Kidney (tissue), 14 donors: ENCODE data around the gene NT5C. TPM values are rescaled to one million over a fixed set of nuclear protein-coding genes. Genes with fewer than 3 reads are reported as not detected.
"Not testable (repeated sequence)": the region's sequence is repeated elsewhere in the genome, so short reads cannot be mapped to it uniquely, and the experiment has no call there.

Experiments
- DNase-seq, 5 donors: peaks; one replicate each; pipeline ENCODE4 v3.0.0-alpha.2; 2013 to 2020
- FAIRE-seq: peaks from 2 replicates; lab custom pipeline; 2012; peaks lifted over from hg19 to GRCh38; lab: Jason Lieb, UNC
- H3K27ac ChIP-seq, 2 donors: one replicate each; pipeline ENCODE4 v1.7.0; 2013; ENCODE audit warnings: low read depth in 2 of 2, low read length in 2 of 2, inconsistent platforms in 1 of 2
- H3K27me3 ChIP-seq: one replicate; pipeline ENCODE4 v1.7.1; 2013; ENCODE audit warnings: low read length, inconsistent platforms; ENCODE audit not compliant: control insufficient read depth, insufficient read depth
- H3K36me3 ChIP-seq, 3 donors: one replicate each; pipeline versions ENCODE4 v1.7.0 to v1.7.1; 2013; ENCODE audit warnings: low read length in 3 of 3, control low read depth in 1 of 3, inconsistent platforms in 1 of 3; ENCODE audit not compliant: insufficient read depth in 3 of 3, control insufficient read depth in 2 of 3
- H3K4me1 ChIP-seq, 3 donors: one replicate each; pipeline versions ENCODE4 v1.7.0 to v1.7.1; 2013; ENCODE audit warnings: low read length in 3 of 3, inconsistent platforms in 1 of 3, low read depth in 1 of 3; ENCODE audit not compliant: control insufficient read depth in 2 of 3, insufficient read depth in 2 of 3
- H3K4me3 ChIP-seq, 3 donors: one replicate each; pipeline versions ENCODE4 v1.7.0 to v1.8.1; 2013; ENCODE audit warnings: low read length in 3 of 3, control low read depth in 1 of 3, inconsistent platforms in 1 of 3
- H3K9ac ChIP-seq, 3 donors: one replicate each; pipeline versions ENCODE4 v1.7.0 to v1.7.1; 2013; ENCODE audit warnings: low read length in 3 of 3, control low read depth in 1 of 3, inconsistent platforms in 1 of 3
- H3K9me3 ChIP-seq, 3 donors: one replicate each; pipeline versions ENCODE4 v1.7.0 to v1.7.1; 2013; ENCODE audit warnings: low read length in 3 of 3, control low read depth in 1 of 3, inconsistent platforms in 1 of 3; ENCODE audit not compliant: control insufficient read depth in 2 of 3, insufficient read depth in 1 of 3
- intact Hi-C: fragments of 100-400 bp; cut with DNase I; formaldehyde crosslinking; loops from one replicate; pipeline ENCODE4 v1.11.1; 2022
- polyA plus RNA-seq: library from polyadenylated mRNA; stranded (reverse); fragments of 350-450 nt; fragmentation: Illumina TruSeq; extraction: RNeasy Lipid Tissue Mini Kit (QIAGEN cat#74804); gene quantifications from one replicate; pipeline ENCODE4 v1.2.3, GENCODE V29; 2014; ENCODE audit warnings: low read depth, low replicate concordance; ENCODE audit not compliant: insufficient read depth
- total RNA-seq: library from RNA; stranded (reverse); fragmentation: NEBNext Ultra II Directional; extraction: Animal tissue kit (Norgen Biotek cat#: 25700); gene quantifications from one replicate; pipeline ENCODE4 v1.2.1, GENCODE V29; 2021
- TF ChIP-seq, protein P1 (sequence below): IDR thresholded peaks from 3 replicates; pipeline ENCODE4 v1.5.1; 2012; ENCODE audit warnings: mild to moderate bottlenecking, moderate library complexity, borderline replicate concordance; ENCODE audit not compliant: insufficient read depth; ENCODE audit errors: extremely low read depth
- donor health status: control.
- donor health status: control.
- donor health status: control.
- donor health status: control.
- donor health status: control.
- donor health status: DM: yes; HTN: yes; CAD: no.
- donor health status: Normal renal cell carcinoma (clear cell type).

The NT5C gene
- total and polyA plus RNA-seq, 2 donors from 2014 or later: 59.4 to 74.9 TPM

DNA sequence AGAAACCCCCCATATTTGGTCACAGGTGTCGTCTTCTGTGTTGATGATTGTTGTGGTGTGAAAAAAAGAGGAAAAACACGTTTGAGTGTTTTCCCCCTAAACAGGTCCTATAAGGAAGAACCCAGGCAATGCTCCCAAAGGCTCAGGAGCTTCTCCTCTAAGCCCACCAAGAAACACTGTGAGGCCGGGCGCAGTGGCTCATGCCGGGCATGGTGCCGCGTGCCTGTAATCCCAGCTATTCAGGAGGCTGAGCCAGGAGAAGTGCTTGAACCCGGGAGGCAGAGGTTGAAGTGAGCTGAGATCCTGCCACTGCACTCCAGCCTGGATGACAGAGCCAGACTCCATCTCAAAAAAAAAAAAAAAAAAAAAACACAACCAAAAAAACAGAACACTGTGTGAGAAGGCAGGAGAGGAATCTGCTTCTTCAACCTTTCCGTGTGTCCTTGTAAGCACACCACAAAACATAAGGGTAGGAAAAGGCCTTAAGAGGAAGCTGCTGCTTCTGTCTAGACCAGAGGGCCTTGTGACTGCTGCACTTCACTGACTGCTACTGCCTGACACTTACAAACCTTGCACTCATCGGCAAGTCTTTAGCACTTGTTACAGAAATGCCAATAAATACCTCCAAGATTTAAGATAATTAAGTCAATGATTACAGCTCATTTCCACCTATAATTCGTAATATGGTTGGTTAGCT lies 13.4 kb upstream of the NT5C start:
- Histone ChIP-seq H3K9me3 (no peaks in the 10 kb centered on the region), H3K9ac (no peak overlapping the region), H3K27ac (no peak overlapping the region), H3K4me1 (peaks cover 0 to 3% (median 0%) of the 10 kb centered on the region in 3 donors), H3K27me3 (no peaks in the 10 kb centered on the region), H3K36me3 (peaks cover 0 to 7% (median 3%) of the 10 kb centered on the region in 3 donors), H3K4me3 (no peak overlapping the region)
- TF ChIP-seq, protein P1, sequence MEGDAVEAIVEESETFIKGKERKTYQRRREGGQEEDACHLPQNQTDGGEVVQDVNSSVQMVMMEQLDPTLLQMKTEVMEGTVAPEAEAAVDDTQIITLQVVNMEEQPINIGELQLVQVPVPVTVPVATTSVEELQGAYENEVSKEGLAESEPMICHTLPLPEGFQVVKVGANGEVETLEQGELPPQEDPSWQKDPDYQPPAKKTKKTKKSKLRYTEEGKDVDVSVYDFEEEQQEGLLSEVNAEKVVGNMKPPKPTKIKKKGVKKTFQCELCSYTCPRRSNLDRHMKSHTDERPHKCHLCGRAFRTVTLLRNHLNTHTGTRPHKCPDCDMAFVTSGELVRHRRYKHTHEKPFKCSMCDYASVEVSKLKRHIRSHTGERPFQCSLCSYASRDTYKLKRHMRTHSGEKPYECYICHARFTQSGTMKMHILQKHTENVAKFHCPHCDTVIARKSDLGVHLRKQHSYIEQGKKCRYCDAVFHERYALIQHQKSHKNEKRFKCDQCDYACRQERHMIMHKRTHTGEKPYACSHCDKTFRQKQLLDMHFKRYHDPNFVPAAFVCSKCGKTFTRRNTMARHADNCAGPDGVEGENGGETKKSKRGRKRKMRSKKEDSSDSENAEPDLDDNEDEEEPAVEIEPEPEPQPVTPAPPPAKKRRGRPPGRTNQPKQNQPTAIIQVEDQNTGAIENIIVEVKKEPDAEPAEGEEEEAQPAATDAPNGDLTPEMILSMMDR: no peak
- intact Hi-C loops: no loop called here
- no peak for DNase-seq
- FAIRE-seq: no peak

DNA sequence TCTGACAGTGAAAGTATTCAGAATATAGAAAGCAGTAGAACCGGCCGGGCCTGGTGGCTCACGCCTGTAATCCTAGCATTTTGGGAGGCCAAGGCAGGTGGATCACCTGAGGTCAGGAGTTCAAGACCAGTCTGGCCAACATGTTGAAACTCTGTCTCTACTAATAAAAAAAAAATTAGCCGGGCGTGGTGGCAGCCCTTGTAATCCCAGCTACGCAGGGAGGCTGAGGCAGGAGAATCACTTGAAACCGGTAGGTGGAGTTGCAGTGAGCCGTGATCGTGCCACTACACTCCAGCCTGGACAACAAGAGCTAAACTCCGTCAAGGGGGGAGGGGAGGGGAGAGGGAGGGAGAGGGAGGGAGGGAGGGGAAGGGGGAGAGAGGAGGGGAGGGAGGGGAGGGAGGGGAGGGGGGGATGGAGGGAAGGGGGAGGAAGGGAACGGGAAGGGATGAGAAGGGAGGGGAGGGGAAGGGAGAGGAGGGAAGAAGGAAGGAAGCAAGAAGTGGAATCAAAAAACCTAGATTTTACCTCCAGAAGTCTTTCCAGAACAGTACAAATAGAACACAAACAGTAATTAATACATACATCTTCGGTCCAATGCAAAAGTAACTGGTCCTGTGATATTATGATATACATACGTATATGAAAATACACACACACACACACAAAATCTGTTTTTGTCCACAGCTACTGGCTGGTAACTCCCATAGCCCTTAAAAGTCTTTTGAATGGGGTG lies 10.9 kb upstream of the NT5C start:
- H3K36me3 ChIP-seq: peaks cover 0 to 7% (median 3%) of the 10 kb centered on the region in 3 donors
- no peak for FAIRE-seq
- TF ChIP-seq, protein P1: no peak

DNA sequence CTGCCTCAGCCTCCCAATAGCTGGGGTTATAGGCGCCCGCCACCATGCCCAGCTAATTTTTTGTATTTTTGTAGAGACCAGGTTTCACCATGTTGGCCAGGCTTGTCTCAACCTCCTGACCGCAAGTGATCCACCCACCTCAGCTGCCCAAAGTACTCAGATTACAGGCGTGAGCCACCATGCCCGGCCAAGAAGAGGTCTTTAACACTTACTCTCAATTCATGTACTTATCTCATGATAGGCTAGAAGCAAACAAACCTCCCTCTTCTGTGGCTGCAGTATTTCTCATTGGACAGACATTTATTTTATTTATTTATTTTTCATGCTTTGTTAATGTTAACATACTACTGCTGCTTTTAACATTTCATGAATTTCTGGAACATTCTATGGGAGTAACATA lies 7.0 kb upstream of the NT5C start:
- no peaks in the 10 kb centered on the region for H3K9me3 ChIP-seq

More for the DNA sequence above, 10.9 kb upstream of the NT5C start:
- H3K27me3 ChIP-seq: no peaks in the 10 kb centered on the region
- H3K9me3 ChIP-seq: no peaks in the 10 kb centered on the region
- H3K27ac ChIP-seq: no peak overlapping the region
- H3K4me1 ChIP-seq: no peaks in the 10 kb centered on the region
- H3K9ac ChIP-seq: no peak overlapping the region
- DNase-seq: no peak
- H3K4me3 ChIP-seq: no peak overlapping the region
- intact Hi-C loops: no loop called here

DNA sequence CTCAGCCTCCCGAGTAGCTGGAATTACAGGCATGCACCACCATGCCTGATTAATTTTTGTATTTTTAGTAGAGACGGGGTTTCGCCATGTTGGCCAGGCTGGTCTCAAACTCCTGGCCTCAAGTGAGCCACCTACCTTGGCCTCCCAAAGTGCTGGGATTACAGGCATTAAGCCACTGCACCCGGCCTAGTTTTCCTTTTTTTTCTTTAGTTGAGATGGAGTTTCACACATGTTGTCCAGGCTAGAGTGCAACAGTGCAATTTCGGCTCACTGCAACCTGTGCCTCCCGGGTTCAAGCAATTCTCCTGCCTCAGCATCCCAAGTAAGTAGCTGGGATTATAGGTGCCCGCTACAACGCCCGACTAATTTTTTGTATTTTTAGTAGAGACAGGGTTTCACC lies 6.2 kb upstream of the NT5C start:
- FAIRE-seq, H3K27me3 ChIP-seq, H3K9ac ChIP-seq, intact Hi-C loops, H3K27ac ChIP-seq, H3K4me3 ChIP-seq, DNase-seq, H3K9me3 ChIP-seq, H3K36me3 ChIP-seq, H3K4me1 ChIP-seq: not testable (repeated sequence)

More for the DNA sequence above, 7.0 kb upstream of the NT5C start:
- intact Hi-C loops: no loop called here
- TF ChIP-seq, protein P1: no peak
- Histone ChIP-seq H3K9ac (no peak overlapping the region), H3K36me3 (peaks cover 0 to 2% (median 0%) of the 10 kb centered on the region in 3 donors), H3K27me3 (no peaks in the 10 kb centered on the region), H3K4me1 (no peaks in the 10 kb centered on the region), H3K27ac (no peak overlapping the region), H3K4me3 (no peak overlapping the region)
- no peak for DNase-seq
- FAIRE-seq: no peak
